Activated CD4-positive, alpha-beta T cell treated with anti-CD3 and anti-CD28 coated beads for 48 hours (primary cell): ENCODE data around the gene SLC39A7.
"Not testable (repeated sequence)": the region's sequence is repeated elsewhere in the genome, so short reads cannot be mapped to it uniquely, and the experiment has no call there.

Experiments
- DNase-seq: peaks from one replicate; pipeline ENCODE4 v3.0.0-alpha.2; 2020

SLC39A7 gene

DNA sequence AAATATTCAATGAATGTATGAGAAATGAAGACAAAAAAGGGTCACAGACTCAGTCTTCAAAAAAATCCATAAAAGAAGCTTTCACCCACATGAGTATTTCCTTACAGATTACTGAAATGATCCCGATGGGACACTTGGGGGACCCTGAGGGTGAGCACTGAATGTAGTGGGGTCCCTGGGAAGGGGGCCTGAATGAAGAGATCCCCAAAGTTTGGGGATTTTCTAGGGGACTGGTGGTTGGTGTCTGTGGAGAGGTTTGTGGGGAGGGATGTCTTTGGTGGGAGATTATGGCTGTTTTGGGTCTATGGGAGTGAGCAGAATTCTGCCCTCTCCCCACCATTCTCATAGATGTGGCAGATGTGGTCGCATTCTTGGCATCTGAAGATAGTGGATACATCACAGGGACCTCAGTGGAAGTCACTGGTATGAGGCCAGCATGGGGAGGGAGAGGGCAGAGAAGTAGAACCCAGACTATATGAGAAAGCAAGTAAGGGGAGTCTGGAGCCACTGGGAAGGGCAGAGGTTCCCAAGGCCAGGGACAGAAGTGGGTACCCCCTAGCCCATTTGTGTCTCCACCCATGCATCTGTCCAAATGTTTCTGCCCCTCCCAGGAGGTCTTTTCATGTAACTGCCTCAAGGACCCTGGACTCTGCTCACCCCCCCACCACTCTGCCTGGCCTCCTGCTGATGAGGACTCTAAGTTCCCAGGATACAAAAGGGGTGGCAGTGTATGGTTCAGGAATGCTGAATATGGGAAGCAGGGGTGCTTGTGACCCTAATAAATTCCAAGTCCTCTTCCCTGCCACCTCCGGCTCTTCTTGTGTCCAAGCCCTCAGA lies 5.6 kb downstream of the SLC39A7 start:
- DNase-seq: no peak

DNA sequence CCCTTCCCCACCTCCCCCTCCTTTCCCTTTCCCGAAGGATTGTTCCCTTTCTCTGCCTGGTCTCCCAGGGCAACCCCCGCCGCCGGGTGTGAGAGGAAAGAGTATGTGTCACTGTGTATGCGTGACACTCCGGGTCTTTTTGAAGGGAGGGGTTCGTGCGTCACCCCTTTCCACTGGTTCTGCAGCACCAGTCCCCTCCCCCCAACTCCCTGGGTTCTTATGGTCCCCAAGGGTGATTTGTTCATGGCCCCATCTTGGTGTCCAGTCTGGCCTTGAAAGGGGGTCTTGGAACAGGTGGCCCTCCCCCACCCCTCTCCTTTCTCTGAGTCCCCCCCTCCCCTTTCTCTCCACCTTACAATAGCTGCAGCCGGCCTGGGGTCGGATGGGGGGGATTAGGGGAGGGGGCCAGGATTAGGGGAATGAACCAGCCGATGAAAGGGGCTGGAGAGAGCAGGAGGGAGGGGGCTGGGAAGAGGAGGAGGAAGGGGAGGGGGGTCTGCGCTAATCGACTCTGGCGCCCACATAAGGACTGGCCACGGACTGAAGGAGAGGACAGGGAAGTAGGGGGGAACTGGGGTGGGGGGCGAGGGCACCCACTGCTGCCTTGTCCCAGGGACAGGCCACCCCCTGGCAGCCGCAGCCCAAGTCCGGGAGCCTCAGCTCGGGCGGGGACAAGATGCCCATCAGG lies 6.3 kb downstream of the SLC39A7 start:
- no peak for DNase-seq

- DNase-seq: peak; percentile 29
Measured at GRCh38 chr6:33207552-33208090, 7.0 kb downstream of the SLC39A7 start.

DNA sequence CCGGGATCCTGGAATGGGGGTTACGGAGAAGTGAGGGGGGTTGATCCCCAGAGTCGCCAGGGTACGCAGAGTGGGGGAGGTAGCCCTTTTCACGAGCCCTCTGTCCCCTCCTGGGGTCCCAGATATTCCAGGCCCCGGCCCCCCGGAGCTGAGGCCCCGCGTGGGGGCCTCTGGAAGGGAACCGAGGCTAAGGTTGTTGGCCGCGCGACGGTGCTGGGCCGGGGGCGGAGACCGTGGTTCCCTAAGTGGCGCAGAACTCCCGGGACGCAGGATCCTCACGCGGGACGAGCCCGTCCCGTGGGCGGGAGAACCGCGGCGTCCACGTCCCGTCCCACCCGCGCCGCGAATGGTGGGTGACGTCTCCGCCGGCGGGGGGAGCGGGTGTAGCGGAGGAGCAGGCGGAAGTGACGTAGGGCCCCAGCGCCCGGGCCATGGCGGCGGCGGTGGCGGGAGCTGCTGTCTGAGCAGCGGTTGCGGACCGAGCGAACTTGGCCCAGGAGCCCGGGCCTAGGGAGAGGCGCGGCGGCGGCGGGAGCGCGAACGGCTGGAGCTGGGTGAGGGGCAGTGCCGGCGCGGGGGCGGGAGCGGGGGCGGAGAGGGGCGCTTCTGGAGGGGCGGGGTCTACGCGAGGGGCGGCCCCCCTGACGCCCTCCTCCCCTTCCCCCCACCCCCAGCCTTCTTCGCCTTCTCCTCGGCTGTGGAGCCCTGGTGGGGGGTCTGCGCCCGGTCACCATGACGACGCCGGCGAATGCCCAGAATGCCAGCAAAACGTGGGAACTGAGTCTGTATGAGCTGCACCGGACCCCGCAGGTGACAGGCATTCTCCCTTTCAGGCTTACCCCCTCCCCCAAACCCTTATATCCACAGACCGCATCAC lies 7.7 kb downstream of the SLC39A7 start, which contains the start of gene RING1:
Gene RING1 (plus strand): TSS at position 410 of the 877 bp plus-strand sequence. CDS start 323 bp downstream, at position 733.
- DNase-seq: peak; percentile 89

GRCh38 chr6:33209856-33210255 lies 9.2 kb downstream of the SLC39A7 start:
- DNase-seq: no peak

DNA sequence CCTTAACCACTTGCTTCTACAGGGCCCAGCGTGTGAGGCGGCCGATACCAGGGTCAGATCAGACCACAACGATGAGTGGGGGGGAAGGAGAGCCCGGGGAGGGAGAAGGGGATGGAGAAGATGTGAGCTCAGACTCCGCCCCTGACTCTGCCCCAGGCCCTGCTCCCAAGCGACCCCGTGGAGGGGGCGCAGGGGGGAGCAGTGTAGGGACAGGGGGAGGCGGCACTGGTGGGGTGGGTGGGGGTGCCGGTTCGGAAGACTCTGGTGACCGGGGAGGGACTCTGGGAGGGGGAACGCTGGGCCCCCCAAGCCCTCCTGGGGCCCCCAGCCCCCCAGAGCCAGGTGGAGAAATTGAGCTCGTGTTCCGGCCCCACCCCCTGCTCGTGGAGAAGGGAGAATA lies 10.5 kb downstream of the SLC39A7 start:
- no peak for DNase-seq

- DNase-seq: no peak
Measured at GRCh38 chr6:33211666-33212422, 11.2 kb downstream of the SLC39A7 start.

GRCh38 chr6:33212857-33213165 lies 12.1 kb downstream of the SLC39A7 start:
- DNase-seq: no peak

GRCh38 chr6:33213166-33213988 lies 12.7 kb downstream of the SLC39A7 start:
- DNase-seq: no peak

GRCh38 chr6:33213989-33214335 lies 13.3 kb downstream of the SLC39A7 start:
- no peak for DNase-seq

DNA sequence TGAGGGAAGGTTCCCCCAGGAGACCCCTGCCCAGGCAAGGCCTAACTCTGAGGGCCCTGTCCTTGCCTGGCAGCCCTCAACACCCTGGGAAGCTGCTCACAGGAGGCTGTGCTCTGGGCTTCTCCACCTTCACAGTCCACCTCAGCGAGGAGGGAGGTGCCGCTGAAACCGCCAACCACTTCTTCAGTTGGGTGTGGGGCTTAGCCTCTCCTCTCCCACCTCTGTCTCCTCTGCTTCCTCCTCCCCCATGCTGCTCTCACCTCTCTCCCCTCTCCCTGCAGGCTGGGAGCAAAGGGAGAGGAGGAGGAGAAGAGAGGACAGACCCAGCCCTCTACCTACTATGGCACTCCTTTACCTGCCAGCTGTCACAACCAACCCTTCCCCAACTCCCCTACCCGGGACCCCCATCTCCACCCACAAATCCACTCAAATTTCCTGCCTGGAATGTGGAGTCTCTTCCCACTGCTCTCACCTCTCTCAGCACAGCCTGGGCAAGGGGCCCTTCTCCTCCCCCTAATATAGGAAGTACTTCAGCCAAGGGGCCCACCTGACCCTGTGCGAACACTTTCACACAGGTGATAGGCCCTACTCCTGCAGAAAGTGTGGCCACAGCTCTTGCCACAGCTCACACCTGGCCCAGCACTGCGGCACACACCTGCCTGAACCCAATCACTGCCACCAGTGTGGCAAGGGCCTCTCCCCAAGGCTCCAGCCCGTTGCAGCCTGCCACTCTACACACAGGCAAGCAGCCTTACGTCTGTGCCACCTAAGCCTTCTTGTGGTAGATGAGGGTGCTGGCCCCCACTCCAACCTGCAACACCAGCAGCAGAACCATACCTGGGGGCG lies 14.8 kb downstream of the SLC39A7 start:
- DNase-seq: no peak

DNA sequence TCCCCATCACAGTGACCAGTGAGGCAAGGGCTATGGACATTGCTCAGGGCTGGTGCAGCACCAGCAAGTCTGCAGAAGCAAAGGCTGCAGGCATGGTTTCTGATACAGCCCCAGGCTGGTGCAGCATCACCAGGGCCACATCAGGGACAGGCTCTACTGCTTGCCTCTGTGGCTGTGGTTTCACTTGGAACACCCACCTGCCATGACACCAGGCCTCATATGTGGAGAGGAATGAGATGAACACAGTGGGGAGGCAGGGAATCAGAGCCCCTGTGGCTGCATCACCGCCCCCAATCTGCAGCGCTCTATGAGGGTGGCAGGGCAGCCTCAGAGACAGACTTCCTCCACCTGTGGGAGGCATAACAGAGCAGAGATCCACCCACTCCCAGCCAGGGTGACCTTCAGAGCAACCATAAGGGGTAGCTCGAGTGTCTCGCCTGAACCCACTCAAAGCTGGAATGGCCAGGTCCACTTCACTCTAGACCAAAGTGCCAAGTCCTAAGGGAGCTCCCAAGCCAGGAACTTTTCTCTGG lies 15.5 kb downstream of the SLC39A7 start:
- no peak for DNase-seq

- DNase-seq: no peak
Measured at GRCh38 chr6:33217246-33217645, 16.6 kb downstream of the SLC39A7 start.

GRCh38 chr6:33217681-33218080 lies 17.0 kb downstream of the SLC39A7 start:
- DNase-seq: no peak

DNA sequence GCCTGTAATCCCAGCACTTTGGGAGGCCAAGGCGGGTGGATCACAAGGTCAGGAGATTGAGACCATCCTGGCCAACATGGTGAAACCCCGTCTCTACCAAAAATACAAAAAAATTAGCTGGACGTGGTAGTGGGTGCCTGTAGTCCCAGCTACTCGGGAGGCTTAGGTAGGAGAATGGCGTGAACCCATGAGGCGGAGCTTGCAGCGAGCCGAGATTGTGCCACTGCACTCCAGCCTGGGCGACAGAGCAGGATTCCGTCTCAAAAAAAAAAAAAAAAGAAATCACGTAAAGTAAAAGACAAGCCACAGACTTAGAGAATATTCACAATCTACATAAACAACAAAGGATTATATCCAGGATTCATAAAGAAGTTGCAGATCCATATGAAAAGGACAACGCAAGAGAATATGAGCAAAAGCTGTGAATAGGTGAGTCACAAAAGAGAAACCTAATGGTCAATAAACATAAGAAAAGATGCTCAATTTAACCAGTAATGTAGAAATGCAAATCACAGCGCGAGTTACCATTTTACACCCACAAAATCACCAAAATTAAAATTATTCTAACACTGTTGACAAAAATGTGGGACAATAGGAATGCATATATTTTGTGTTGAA lies 25.9 kb downstream of the SLC39A7 start:
- DNase-seq: not testable (repeated sequence)

- DNase-seq: no peak
Measured at GRCh38 chr6:33235221-33235634, 34.6 kb downstream of the SLC39A7 start.

- no peak for DNase-seq
Measured at GRCh38 chr6:33236328-33236727, 35.7 kb downstream of the SLC39A7 start.

DNA sequence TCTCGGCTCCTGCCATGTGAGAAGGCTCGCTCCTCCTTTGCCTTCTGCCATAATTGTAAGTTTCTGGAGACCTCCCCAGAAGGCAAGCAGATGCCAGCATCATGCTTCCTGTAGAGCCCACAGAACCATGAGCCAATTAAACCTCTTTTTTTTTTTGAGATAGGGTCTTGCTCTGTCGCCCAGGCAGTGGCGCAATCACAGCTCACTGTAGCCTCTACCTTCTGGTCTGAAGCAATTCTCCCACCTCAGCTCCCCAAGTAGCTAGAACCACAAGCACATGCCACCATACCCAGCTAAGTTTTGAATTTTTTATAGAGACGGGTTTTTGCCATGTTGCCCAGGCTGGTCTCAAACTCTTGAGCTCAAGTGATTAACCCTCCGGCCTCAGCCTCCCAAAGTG lies 36.2 kb downstream of the SLC39A7 start:
- DNase-seq: no peak

- no peak for DNase-seq
Measured at GRCh38 chr6:33237741-33238140, 37.1 kb downstream of the SLC39A7 start.

DNA sequence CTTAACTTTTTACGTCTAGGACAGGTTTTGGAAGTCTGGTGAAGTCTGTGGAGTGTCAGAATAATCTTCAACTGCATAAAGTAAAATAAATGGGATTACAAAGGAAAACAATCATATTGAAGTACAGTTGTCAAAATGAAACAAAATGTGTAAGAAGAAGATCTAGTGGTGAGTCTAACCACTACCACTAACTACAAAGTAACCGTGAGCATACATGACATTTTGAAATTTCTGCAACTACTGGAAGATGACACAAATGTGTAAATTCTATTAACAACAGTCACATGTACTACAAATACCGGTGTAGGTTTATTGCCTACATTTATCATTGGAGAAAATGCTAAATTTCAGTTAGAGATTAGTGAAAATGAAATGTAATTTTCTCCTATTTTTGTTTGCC lies 41.3 kb downstream of the SLC39A7 start:
- DNase-seq: no peak
